GM21529 (cell line): Measurements from ENCODE around the gene PI16.
"Not testable (repeated sequence)": the region's sequence is repeated elsewhere in the genome, so short reads cannot be mapped to it uniquely, and the experiment has no call there.

ENCODE experiments used
- ATAC-seq: cut with Tn5 transposase; IDR thresholded peaks from one replicate; pipeline ENCODE4 v1.9.1; 2021; ENCODE audit not compliant: unreplicated experiment

Gene PI16

GRCh38 chr6:36927691-36928546 lies 26.6 kb upstream of the PI16 start:
- no peak for ATAC-seq

- no peak for ATAC-seq
Measured at GRCh38 chr6:36928547-36928918, 26.0 kb upstream of the PI16 start.

- ATAC-seq: no peak
Measured at GRCh38 chr6:36929152-36929551, 25.4 kb upstream of the PI16 start.

- ATAC-seq: no peak
Measured at GRCh38 chr6:36929607-36930006, 24.9 kb upstream of the PI16 start.

- no peak for ATAC-seq
Measured at GRCh38 chr6:36930483-36930882, 24.1 kb upstream of the PI16 start.

- ATAC-seq: no peak
Measured at GRCh38 chr6:36933102-36933501, 21.4 kb upstream of the PI16 start.

GRCh38 chr6:36933519-36933918 lies 21.0 kb upstream of the PI16 start:
- no peak for ATAC-seq

- no peak for ATAC-seq
Measured at GRCh38 chr6:36934901-36935300, 19.6 kb upstream of the PI16 start.

GRCh38 chr6:36936824-36937223 lies 17.7 kb upstream of the PI16 start:
- no peak for ATAC-seq

GRCh38 chr6:36937896-36938295 lies 16.6 kb upstream of the PI16 start:
- no peak for ATAC-seq

- no peak for ATAC-seq
Measured at GRCh38 chr6:36938536-36938935, 16.0 kb upstream of the PI16 start.

GRCh38 chr6:36939005-36939404 lies 15.5 kb upstream of the PI16 start:
- not testable (repeated sequence) for ATAC-seq

- ATAC-seq: no peak
Measured at GRCh38 chr6:36940027-36940426, 14.5 kb upstream of the PI16 start.

- not testable (repeated sequence) for ATAC-seq
Measured at GRCh38 chr6:36941561-36941960, 13.0 kb upstream of the PI16 start.

- ATAC-seq: not testable (repeated sequence)
Measured at GRCh38 chr6:36942329-36942728, 12.2 kb upstream of the PI16 start.

- ATAC-seq: no peak
Measured at GRCh38 chr6:36944650-36945049, 9.9 kb upstream of the PI16 start.

GRCh38 chr6:36945301-36945700 lies 9.2 kb upstream of the PI16 start:
- ATAC-seq: no peak

- ATAC-seq: no peak
Measured at GRCh38 chr6:36946526-36946925, 8.0 kb upstream of the PI16 start.

GRCh38 chr6:36947570-36948351 lies 6.8 kb upstream of the PI16 start:
- no peak for ATAC-seq

GRCh38 chr6:36949076-36949475 lies 5.5 kb upstream of the PI16 start:
- not testable (repeated sequence) for ATAC-seq

GRCh38 chr6:36949636-36950035 lies 4.9 kb upstream of the PI16 start:
- no peak for ATAC-seq

GRCh38 chr6:36953931-36954261 lies 642 bp upstream of the PI16 start:
- ATAC-seq: no peak
